A549 (cell line): Measurements from ENCODE around the gene MAPKAP1.

Source experiments
- CEBPB ChIP-seq, 2 experiments: fragments of >200 bp in 1 of 2; sonication (Bioruptor Twin) in 1 of 2; formaldehyde crosslinking in 1 of 2; IDR thresholded peaks; 2 replicates each; pipeline ENCODE4 v1.6.1; 2012 to 2016
- USF2 ChIP-seq: fragments of 450-650 bp; IDR thresholded peaks from 2 replicates; pipeline ENCODE4 v1.6.1; 2014; ENCODE audit warnings: antibody characterized with exemption
- TF ChIP-seq, protein P1 (sequence below): fragments of >200 bp; sonication (Bioruptor Twin); formaldehyde crosslinking; IDR thresholded peaks from 3 replicates; pipeline ENCODE4 v1.5.1; 2016
- TF ChIP-seq, protein P2 (sequence below): fragments of >200 bp; sonication (Bioruptor Twin); formaldehyde crosslinking; IDR thresholded peaks from 3 replicates; pipeline ENCODE4 v1.6.1; 2016

- no peak for TF ChIP-seq CEBPB (IDR thresholded peaks at IDR 0.05)
- TF ChIP-seq USF2 = no peak
- TF ChIP-seq, protein P1, sequence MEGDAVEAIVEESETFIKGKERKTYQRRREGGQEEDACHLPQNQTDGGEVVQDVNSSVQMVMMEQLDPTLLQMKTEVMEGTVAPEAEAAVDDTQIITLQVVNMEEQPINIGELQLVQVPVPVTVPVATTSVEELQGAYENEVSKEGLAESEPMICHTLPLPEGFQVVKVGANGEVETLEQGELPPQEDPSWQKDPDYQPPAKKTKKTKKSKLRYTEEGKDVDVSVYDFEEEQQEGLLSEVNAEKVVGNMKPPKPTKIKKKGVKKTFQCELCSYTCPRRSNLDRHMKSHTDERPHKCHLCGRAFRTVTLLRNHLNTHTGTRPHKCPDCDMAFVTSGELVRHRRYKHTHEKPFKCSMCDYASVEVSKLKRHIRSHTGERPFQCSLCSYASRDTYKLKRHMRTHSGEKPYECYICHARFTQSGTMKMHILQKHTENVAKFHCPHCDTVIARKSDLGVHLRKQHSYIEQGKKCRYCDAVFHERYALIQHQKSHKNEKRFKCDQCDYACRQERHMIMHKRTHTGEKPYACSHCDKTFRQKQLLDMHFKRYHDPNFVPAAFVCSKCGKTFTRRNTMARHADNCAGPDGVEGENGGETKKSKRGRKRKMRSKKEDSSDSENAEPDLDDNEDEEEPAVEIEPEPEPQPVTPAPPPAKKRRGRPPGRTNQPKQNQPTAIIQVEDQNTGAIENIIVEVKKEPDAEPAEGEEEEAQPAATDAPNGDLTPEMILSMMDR = no peak
- TF ChIP-seq, protein P2, sequence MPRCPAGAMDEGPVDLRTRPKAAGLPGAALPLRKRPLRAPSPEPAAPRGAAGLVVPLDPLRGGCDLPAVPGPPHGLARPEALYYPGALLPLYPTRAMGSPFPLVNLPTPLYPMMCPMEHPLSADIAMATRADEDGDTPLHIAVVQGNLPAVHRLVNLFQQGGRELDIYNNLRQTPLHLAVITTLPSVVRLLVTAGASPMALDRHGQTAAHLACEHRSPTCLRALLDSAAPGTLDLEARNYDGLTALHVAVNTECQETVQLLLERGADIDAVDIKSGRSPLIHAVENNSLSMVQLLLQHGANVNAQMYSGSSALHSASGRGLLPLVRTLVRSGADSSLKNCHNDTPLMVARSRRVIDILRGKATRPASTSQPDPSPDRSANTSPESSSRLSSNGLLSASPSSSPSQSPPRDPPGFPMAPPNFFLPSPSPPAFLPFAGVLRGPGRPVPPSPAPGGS = no peak
Observed at GRCh38 chr9:125525921-125526631, 180.9 kb downstream of the MAPKAP1 start.
